ENCODE results near the gene CTXN2.

Gene CTXN2

DNA sequence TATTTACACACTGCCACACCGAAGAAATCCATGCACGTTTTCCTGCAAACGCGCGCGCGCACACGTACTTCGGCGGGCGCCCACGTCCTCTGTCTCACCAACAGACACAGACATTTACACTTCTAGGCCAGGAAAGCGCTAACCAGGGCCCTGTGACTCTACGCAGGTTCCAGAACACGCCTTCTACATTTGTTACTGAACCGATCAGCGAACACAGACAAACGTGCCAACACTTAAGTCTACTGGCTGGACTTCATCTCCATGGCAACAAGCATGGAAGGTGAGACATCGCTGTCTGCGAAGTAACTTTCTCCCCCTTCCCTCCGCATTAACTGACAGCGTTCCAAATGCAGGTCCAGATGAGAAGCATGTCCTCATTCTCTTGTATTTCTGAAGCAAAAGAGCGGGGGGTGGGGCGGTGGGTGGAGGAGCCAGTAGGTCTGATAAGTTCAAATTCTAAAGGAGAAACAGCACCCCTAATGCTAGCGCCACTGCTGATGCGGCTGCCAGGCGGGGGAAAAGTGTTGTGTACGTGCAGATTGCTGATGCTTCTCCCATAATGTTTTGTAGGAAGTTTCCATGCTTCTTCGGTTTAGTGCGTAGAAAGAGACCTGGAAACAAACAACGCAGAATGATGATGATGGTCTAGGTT, at the start of gene CTXN2:
CTXN2 (plus strand) TSS at position 92 of the 652 bp plus-strand sequence. CDS start 9,636 bp downstream, outside the sequence.
- Histone ChIP-seq H3K4me3 (ENCODE audit: low read length) (peak within 1 kb of the TSS; percentile 64), H3K9me3 (ENCODE audit: control insufficient read depth, low read depth, low read length) (no peaks in the 10 kb centered on the region), H3K36me3 (ENCODE audit: control insufficient read depth, low read depth, low read length) (no peaks in the 10 kb centered on the region), H3K9ac (ENCODE audit: low read length) (no peak within 1 kb of the TSS), H3K4me1 (ENCODE audit: control insufficient read depth, low read depth, low read length) (peaks cover 8% of the 10 kb centered on the region), H3K27ac (ENCODE audit: low read length) (no peak within 1 kb of the TSS), H3K27me3 (ENCODE audit: control insufficient read depth, insufficient read depth, low read length) (peaks cover 22% of the 10 kb centered on the region)

DNA sequence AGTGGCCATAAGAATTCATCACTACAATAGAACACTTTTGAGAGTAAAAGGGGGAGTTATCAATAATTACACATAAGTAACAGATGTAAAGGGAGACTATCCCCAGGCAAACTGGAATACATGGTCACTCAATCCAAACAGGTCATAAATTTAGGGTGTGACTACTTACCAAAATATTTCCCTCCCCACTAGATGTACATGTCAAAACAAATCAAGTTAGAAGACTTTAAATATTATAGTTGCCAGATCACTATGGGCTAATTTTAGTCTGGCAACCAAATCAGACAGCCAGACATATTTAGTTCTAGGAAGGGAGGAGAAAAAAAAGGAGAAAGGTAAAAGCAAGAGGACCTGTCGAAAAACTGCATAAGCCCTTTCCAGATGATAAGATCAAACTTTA, 47.6 kb upstream of the CTXN2 start:
- H3K36me3 ChIP-seq (ENCODE audit: control insufficient read depth, low read depth, low read length) = peaks cover 51% of the 10 kb centered on the region

DNA sequence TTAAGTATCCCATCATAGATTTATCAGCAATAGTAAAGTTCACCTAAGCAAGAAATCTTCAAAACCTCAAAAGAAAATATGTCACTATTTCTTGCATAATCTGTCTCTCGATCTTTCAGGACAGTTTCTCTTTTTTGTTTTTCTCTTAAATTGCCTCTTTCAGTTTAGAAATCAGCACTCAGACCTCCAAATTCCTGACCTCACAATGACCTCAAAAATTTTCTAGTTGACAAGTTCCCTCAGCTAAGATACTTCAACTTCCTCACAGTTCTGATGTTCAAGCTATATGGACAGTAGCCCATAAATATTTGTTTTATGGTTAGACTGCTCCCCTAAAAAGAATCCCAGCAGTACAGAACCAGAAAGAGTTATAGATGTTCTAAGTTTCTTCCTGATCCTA, 46.6 kb upstream of the CTXN2 start:
- no peaks in the 10 kb centered on the region for H3K27me3 ChIP-seq (ENCODE audit: control insufficient read depth, insufficient read depth, low read length)
- H3K27ac ChIP-seq (ENCODE audit: low read length) = no peak overlapping the region
- no peaks in the 10 kb centered on the region for H3K9me3 ChIP-seq (ENCODE audit: control insufficient read depth, low read depth, low read length)
- H3K9ac ChIP-seq (ENCODE audit: low read length) = no peak overlapping the region
- peaks cover 57% of the 10 kb centered on the region for H3K36me3 ChIP-seq (ENCODE audit: control insufficient read depth, low read depth, low read length)
- no peak overlapping the region for H3K4me3 ChIP-seq (ENCODE audit: low read length)
- H3K4me1 ChIP-seq (ENCODE audit: control insufficient read depth, low read depth, low read length) = peaks cover 4% of the 10 kb centered on the region

More for the DNA sequence above, 47.6 kb upstream of the CTXN2 start:
- Histone ChIP-seq H3K9ac (ENCODE audit: low read length) (no peak overlapping the region), H3K4me1 (ENCODE audit: control insufficient read depth, low read depth, low read length) (no peaks in the 10 kb centered on the region), H3K9me3 (ENCODE audit: control insufficient read depth, low read depth, low read length) (no peaks in the 10 kb centered on the region), H3K27me3 (ENCODE audit: control insufficient read depth, insufficient read depth, low read length) (no peaks in the 10 kb centered on the region), H3K27ac (ENCODE audit: low read length) (no peak overlapping the region), H3K4me3 (ENCODE audit: low read length) (no peak overlapping the region)

DNA sequence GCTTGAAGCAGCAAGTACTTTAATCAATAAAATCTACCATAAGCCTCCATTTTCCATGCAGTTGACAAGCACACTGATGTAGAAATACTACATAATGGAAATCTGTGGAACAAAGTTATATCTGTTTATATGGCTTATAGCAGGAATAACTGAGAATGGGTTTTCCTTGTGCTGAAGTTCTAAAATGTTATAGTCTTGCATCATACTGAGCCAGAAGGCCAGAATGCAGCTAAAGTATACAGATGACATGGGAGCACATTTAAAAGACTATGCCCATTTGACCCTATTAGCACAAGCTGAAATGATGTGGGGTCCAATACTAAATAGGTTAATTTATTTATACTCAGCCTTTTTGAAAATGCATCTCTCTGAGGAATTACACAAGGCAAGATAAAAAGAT, 45.5 kb upstream of the CTXN2 start:
- H3K4me3 ChIP-seq (ENCODE audit: low read length) = no peak overlapping the region
- peaks cover 14% of the 10 kb centered on the region for H3K4me1 ChIP-seq (ENCODE audit: control insufficient read depth, low read depth, low read length)
- H3K27me3 ChIP-seq (ENCODE audit: control insufficient read depth, insufficient read depth, low read length) = no peaks in the 10 kb centered on the region
- no peak overlapping the region for H3K9ac ChIP-seq (ENCODE audit: low read length)
- no peaks in the 10 kb centered on the region for H3K9me3 ChIP-seq (ENCODE audit: control insufficient read depth, low read depth, low read length)
- H3K27ac ChIP-seq (ENCODE audit: low read length) = no peak overlapping the region
- H3K36me3 ChIP-seq (ENCODE audit: control insufficient read depth, low read depth, low read length) = peaks cover 60% of the 10 kb centered on the region

DNA sequence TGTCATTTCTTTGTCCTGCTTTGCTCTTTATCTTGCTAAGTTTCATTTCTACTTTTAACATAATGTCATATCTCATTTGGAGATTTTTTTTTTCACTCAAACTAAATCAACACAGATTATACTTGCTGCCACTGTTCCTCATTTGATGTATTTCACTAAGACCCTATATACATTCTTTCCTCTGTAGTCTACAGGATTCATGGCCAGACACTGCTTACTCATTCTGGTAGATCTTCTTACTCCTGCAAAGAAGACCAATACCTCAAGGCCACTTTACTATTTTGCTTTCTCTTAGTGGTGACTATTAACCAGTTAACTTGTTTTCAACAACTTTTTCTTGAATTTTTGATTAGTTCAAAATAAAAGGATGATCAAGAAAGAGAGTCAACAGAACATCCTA, 44.1 kb upstream of the CTXN2 start:
- peaks cover 21% of the 10 kb centered on the region for H3K4me1 ChIP-seq (ENCODE audit: control insufficient read depth, low read depth, low read length)
- no peak overlapping the region for H3K27ac ChIP-seq (ENCODE audit: low read length)
- H3K36me3 ChIP-seq (ENCODE audit: control insufficient read depth, low read depth, low read length) = peaks cover 68% of the 10 kb centered on the region
- H3K4me3 ChIP-seq (ENCODE audit: low read length) = no peak overlapping the region
- no peaks in the 10 kb centered on the region for H3K27me3 ChIP-seq (ENCODE audit: control insufficient read depth, insufficient read depth, low read length)
- H3K9ac ChIP-seq (ENCODE audit: low read length) = no peak overlapping the region
- H3K9me3 ChIP-seq (ENCODE audit: control insufficient read depth, low read depth, low read length) = no peaks in the 10 kb centered on the region

DNA sequence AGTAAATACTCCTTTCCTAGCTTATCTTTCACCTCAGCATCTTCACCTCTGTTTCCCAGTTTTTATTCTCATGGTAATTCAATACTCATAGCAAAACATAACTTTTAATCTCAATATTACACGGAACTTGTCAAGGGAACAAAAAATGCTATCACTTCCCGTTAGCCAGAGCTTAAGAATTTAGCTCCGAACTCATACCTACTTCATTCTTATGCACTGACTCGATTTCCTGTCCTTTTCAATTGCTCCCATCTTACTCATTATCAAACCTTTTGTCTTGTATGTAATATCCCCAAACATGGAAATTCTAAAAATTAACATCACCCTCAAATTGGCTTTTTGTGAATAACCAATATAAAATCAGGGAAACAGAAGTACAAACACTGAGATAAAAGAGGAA, 41.6 kb upstream of the CTXN2 start:
- H3K36me3 ChIP-seq (ENCODE audit: control insufficient read depth, low read depth, low read length) = peaks cover 72% of the 10 kb centered on the region
- H3K4me1 ChIP-seq (ENCODE audit: control insufficient read depth, low read depth, low read length) = peaks cover 21% of the 10 kb centered on the region
- H3K4me3 ChIP-seq (ENCODE audit: low read length) = peak overlapping the region; percentile 7
- no peaks in the 10 kb centered on the region for H3K27me3 ChIP-seq (ENCODE audit: control insufficient read depth, insufficient read depth, low read length)
- no peaks in the 10 kb centered on the region for H3K9me3 ChIP-seq (ENCODE audit: control insufficient read depth, low read depth, low read length)
- no peak overlapping the region for H3K27ac ChIP-seq (ENCODE audit: low read length)
- H3K9ac ChIP-seq (ENCODE audit: low read length) = peak overlapping the region; percentile 27

DNA sequence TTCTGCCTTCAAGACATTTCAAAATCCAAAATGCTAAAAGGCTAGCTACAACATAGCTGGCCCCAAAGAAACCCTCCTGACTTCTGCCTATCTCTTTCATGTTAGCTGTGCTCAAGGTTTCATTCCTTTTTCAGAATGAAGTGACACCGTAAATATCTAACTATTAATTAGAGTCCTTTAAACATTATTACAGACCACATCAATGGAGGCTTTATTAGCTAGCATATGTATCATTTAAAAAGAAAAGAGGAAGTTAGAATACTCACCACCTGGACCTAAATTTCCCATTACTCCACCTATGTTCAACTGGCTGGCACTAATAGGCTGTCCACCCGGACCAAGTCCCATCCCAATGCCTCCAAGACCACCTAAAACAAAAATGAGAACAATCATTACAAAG, 37.9 kb upstream of the CTXN2 start:
- peaks cover 21% of the 10 kb centered on the region for H3K4me1 ChIP-seq (ENCODE audit: control insufficient read depth, low read depth, low read length)
- no peaks in the 10 kb centered on the region for H3K9me3 ChIP-seq (ENCODE audit: control insufficient read depth, low read depth, low read length)
- H3K4me3 ChIP-seq (ENCODE audit: low read length) = no peak overlapping the region
- H3K9ac ChIP-seq (ENCODE audit: low read length) = no peak overlapping the region
- H3K27ac ChIP-seq (ENCODE audit: low read length) = no peak overlapping the region
- peaks cover 59% of the 10 kb centered on the region for H3K36me3 ChIP-seq (ENCODE audit: control insufficient read depth, low read depth, low read length)
- H3K27me3 ChIP-seq (ENCODE audit: control insufficient read depth, insufficient read depth, low read length) = no peaks in the 10 kb centered on the region

DNA sequence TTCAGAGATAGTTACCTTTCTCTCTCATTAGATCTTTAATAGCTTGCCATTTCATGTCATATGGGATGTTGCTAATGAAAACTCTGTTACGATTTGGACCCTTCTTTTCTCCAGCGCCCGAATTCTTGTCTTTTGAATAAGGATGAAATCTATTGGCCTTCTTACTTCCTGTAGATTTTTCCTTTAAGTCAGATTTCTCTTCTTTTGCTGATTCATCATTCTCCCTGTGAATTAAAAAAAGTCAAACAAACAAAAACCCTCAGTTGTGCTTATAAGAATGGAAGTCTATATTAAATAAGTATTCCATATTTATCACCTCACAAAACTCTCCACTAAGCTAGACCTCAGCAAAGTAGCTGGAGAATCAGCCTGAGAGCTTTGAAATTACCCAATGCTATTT, 22.8 kb upstream of the CTXN2 start:
- Histone ChIP-seq H3K9ac (ENCODE audit: low read length) (no peak overlapping the region), H3K9me3 (ENCODE audit: control insufficient read depth, low read depth, low read length) (no peaks in the 10 kb centered on the region), H3K27ac (ENCODE audit: low read length) (no peak overlapping the region), H3K36me3 (ENCODE audit: control insufficient read depth, low read depth, low read length) (peaks cover 42% of the 10 kb centered on the region), H3K4me3 (ENCODE audit: low read length) (no peak overlapping the region), H3K4me1 (ENCODE audit: control insufficient read depth, low read depth, low read length) (peaks cover 16% of the 10 kb centered on the region), H3K27me3 (ENCODE audit: control insufficient read depth, insufficient read depth, low read length) (no peaks in the 10 kb centered on the region)

DNA sequence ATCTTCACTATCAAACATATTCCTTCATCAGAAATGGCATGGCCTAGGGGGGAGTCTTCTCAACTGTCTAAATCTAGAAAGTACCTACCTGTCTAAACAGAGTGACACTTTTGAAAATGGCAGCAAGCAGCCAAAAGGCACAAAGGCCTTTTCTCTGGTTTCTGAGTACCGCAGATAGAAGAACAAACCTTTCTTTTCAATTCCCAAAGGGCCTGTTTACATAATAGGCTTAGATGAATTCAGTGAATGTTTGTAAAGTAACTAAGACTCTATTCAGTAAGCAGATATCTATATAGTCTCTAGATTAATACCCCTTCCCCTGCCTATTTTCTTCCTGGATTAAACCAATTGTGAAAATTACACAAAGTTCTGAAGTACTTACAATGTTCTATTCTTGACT, 20.5 kb upstream of the CTXN2 start:
- peaks cover 22% of the 10 kb centered on the region for H3K36me3 ChIP-seq (ENCODE audit: control insufficient read depth, low read depth, low read length)
- H3K9me3 ChIP-seq (ENCODE audit: control insufficient read depth, low read depth, low read length) = no peaks in the 10 kb centered on the region
- no peaks in the 10 kb centered on the region for H3K27me3 ChIP-seq (ENCODE audit: control insufficient read depth, insufficient read depth, low read length)
- H3K4me3 ChIP-seq (ENCODE audit: low read length) = no peak overlapping the region
- H3K9ac ChIP-seq (ENCODE audit: low read length) = no peak overlapping the region
- no peak overlapping the region for H3K27ac ChIP-seq (ENCODE audit: low read length)
- peaks cover 16% of the 10 kb centered on the region for H3K4me1 ChIP-seq (ENCODE audit: control insufficient read depth, low read depth, low read length)

DNA sequence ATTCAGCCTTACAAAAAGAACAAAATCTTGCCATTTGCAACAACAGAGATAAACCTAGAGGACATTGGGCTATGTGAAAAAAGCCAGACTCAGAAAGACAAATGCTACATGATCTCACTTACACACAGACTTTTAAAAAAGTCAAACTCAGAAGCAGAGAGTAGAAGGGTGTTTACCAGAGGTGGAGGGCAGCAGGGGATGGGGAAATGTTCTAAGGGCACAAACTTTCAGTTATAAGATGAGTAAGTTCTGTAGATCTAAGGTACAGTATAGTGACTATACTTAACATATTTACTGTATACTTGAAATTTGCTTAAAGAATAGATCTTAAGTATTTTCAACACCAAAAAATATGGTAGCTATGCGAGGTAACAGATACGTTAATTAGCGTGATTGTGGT, 16.3 kb upstream of the CTXN2 start:
- no peak overlapping the region for H3K4me3 ChIP-seq (ENCODE audit: low read length)
- no peaks in the 10 kb centered on the region for H3K9me3 ChIP-seq (ENCODE audit: control insufficient read depth, low read depth, low read length)
- no peak overlapping the region for H3K27ac ChIP-seq (ENCODE audit: low read length)
- H3K9ac ChIP-seq (ENCODE audit: low read length) = no peak overlapping the region
- no peaks in the 10 kb centered on the region for H3K27me3 ChIP-seq (ENCODE audit: control insufficient read depth, insufficient read depth, low read length)
- H3K4me1 ChIP-seq (ENCODE audit: control insufficient read depth, low read depth, low read length) = peaks cover 38% of the 10 kb centered on the region
- H3K36me3 ChIP-seq (ENCODE audit: control insufficient read depth, low read depth, low read length) = no peaks in the 10 kb centered on the region

DNA sequence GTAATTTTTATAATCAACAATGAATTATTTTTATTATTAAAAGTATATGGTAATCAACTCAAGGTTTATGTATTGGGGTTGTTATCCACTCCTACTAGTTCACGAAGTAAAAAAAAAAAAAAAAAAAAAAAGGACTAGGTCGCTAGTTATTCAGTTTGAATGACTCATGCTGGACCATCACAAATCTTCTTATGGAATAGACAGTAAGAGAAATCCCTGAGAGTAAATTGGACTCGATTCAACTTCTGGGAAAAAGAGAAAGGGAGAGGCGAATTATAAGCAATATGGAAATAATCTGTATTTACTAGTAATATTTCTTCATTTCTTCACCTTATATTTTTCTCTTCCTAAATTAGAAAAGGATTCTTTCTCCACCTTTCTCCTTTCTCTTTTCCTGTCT, 15.4 kb upstream of the CTXN2 start:
- Histone ChIP-seq H3K4me3 (ENCODE audit: low read length) (peak overlapping the region; percentile 89), H3K27ac (ENCODE audit: low read length) (no peak overlapping the region), H3K9me3 (ENCODE audit: control insufficient read depth, low read depth, low read length) (no peaks in the 10 kb centered on the region), H3K9ac (ENCODE audit: low read length) (no peak overlapping the region), H3K27me3 (ENCODE audit: control insufficient read depth, insufficient read depth, low read length) (no peaks in the 10 kb centered on the region), H3K36me3 (ENCODE audit: control insufficient read depth, low read depth, low read length) (no peaks in the 10 kb centered on the region), H3K4me1 (ENCODE audit: control insufficient read depth, low read depth, low read length) (peaks cover 31% of the 10 kb centered on the region)

DNA sequence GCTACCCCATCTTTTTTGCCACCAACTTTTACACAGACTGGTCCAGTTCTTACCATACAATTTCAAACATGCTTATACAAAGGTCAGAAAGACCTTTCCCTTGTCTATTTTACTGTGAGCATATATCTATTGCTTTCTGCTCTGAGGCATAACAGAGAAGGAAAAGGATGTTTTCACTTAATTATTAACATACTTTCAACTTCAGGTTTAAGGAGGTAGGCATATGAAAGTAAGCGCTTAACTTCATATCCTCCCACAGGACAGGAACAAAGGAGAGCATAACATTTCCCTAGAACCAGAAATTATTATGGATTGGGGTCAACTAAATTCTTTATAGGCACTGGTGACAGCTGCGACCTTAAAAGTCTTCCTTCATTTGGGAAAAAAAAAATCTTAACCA, 14.5 kb upstream of the CTXN2 start:
- Histone ChIP-seq H3K27ac (ENCODE audit: low read length) (no peak overlapping the region), H3K9me3 (ENCODE audit: control insufficient read depth, low read depth, low read length) (no peaks in the 10 kb centered on the region), H3K27me3 (ENCODE audit: control insufficient read depth, insufficient read depth, low read length) (no peaks in the 10 kb centered on the region), H3K36me3 (ENCODE audit: control insufficient read depth, low read depth, low read length) (no peaks in the 10 kb centered on the region), H3K4me3 (ENCODE audit: low read length) (peak overlapping the region; percentile 89), H3K4me1 (ENCODE audit: control insufficient read depth, low read depth, low read length) (peaks cover 26% of the 10 kb centered on the region), H3K9ac (ENCODE audit: low read length) (peak overlapping the region; percentile 91)
